HG02759 (cell line): ENCODE results near the gene HINT2.
A peak's percentile ranks its signal among the peaks of the same experiment; 100 is the strongest.

Experiments used
- ATAC-seq: cut with Tn5 transposase; IDR thresholded peaks from one replicate; pipeline ENCODE4 v1.9.1; 2021; ENCODE audit warnings: mild to moderate bottlenecking, moderate library complexity; ENCODE audit not compliant: unreplicated experiment

HINT2 gene

GRCh38 chr9:35812025-35812602 is 2.7 kb downstream of the HINT2 start, which contains the start of gene SPAG8:
SPAG8 (minus strand) TSS chr9:35812262; CDS start chr9:35812147, 115 bp downstream.
- ATAC-seq: peak; percentile 67

GRCh38 chr9:35811381-35812024 is 3.3 kb downstream of the HINT2 start:
- ATAC-seq: no peak

GRCh38 chr9:35810122-35810521 is 4.7 kb downstream of the HINT2 start:
- no peak for ATAC-seq

GRCh38 chr9:35808433-35808832 is 6.4 kb downstream of the HINT2 start:
- ATAC-seq: no peak

GRCh38 chr9:35806101-35806500 is 8.7 kb downstream of the HINT2 start:
- ATAC-seq: no peak

- no peak for ATAC-seq
Observed at GRCh38 chr9:35801328-35802128, 13.3 kb downstream of the HINT2 start.

- no peak for ATAC-seq
Observed at GRCh38 chr9:35800530-35800929, 14.3 kb downstream of the HINT2 start.

GRCh38 chr9:35798658-35799374 is 16.0 kb downstream of the HINT2 start:
- no peak for ATAC-seq

GRCh38 chr9:35797311-35798109 is 17.3 kb downstream of the HINT2 start:
- ATAC-seq: no peak

- ATAC-seq: no peak
Observed at GRCh38 chr9:35795695-35796094, 19.1 kb downstream of the HINT2 start.

- no peak for ATAC-seq
Observed at GRCh38 chr9:35793461-35793860, 21.4 kb downstream of the HINT2 start.

- no peak for ATAC-seq
Observed at GRCh38 chr9:35792826-35793225, 22.0 kb downstream of the HINT2 start.

- no peak for ATAC-seq
Observed at GRCh38 chr9:35792024-35792813, 22.6 kb downstream of the HINT2 start.

GRCh38 chr9:35791297-35791921 is 23.4 kb downstream of the HINT2 start, which contains the start of gene NPR2:
NPR2 (plus strand) TSS chr9:35791591; CDS start chr9:35792409, 818 bp downstream.
- ATAC-seq: no peak

- ATAC-seq: peak; percentile 60
Observed at GRCh38 chr9:35790385-35791296, 24.2 kb downstream of the HINT2 start.

- no peak for ATAC-seq
Observed at GRCh38 chr9:35790025-35790384, 24.8 kb downstream of the HINT2 start.

- no peak for ATAC-seq
Observed at GRCh38 chr9:35789541-35789940, 25.3 kb downstream of the HINT2 start.

GRCh38 chr9:35783418-35783817 is 31.4 kb downstream of the HINT2 start:
- ATAC-seq: no peak
